ENCODE data around the gene NME3.
"Not testable (repeated sequence)": the region's sequence is repeated elsewhere in the genome, so short reads cannot be mapped to it uniquely, and the experiment has no call there.

NME3 gene

GRCh38 chr16:1745900-1746692 lies 25.2 kb downstream of the NME3 start:
- DNase-seq: peak; percentile 55

GRCh38 chr16:1745181-1745899 lies 26.0 kb downstream of the NME3 start:
- peak; percentile 81 for DNase-seq

- no peak for DNase-seq
Observed at GRCh38 chr16:1744338-1744840, 27.0 kb downstream of the NME3 start.

- no peak for DNase-seq
Observed at GRCh38 chr16:1743376-1744337, 27.7 kb downstream of the NME3 start.

- no peak for DNase-seq
Observed at GRCh38 chr16:1741553-1742165, 29.7 kb downstream of the NME3 start.

- no peak for DNase-seq
Observed at GRCh38 chr16:1740781-1741490, 30.4 kb downstream of the NME3 start.

- no peak for DNase-seq
Observed at GRCh38 chr16:1740234-1740633, 31.1 kb downstream of the NME3 start.

GRCh38 chr16:1734816-1735215 lies 36.5 kb downstream of the NME3 start:
- no peak for DNase-seq

GRCh38 chr16:1734123-1734522 lies 37.2 kb downstream of the NME3 start:
- no peak for DNase-seq

GRCh38 chr16:1732551-1732987 lies 38.8 kb downstream of the NME3 start:
- not testable (repeated sequence) for DNase-seq

GRCh38 chr16:1732071-1732470 lies 39.3 kb downstream of the NME3 start:
- no peak for DNase-seq

GRCh38 chr16:1731603-1732002 lies 39.7 kb downstream of the NME3 start:
- no peak for DNase-seq

GRCh38 chr16:1731073-1731472 lies 40.3 kb downstream of the NME3 start:
- no peak for DNase-seq

GRCh38 chr16:1729445-1729844 lies 41.9 kb downstream of the NME3 start:
- DNase-seq: no peak

- no peak for DNase-seq
Observed at GRCh38 chr16:1729026-1729425, 42.3 kb downstream of the NME3 start.

GRCh38 chr16:1727651-1728624 lies 43.4 kb downstream of the NME3 start:
- DNase-seq: no peak

- DNase-seq: no peak
Observed at GRCh38 chr16:1726661-1727502, 44.5 kb downstream of the NME3 start.

GRCh38 chr16:1724491-1724890 lies 46.9 kb downstream of the NME3 start:
- DNase-seq: no peak

- DNase-seq: no peak
Observed at GRCh38 chr16:1723450-1724147, 47.7 kb downstream of the NME3 start.
